Fibroblast of lung (primary cell): Measurements from ENCODE around the gene PTK7. TPM values are rescaled to one million over a fixed set of nuclear protein-coding genes. Genes with fewer than 3 reads are reported as not detected.
A peak's percentile ranks its signal among the peaks of the same experiment; 100 is the strongest.

Source experiments
- DNase-seq, 2 donors: peaks; one replicate each; pipeline versions ENCODE4 v3.0.0 to v3.0.0-alpha.2; 2010; ENCODE audit warnings: low read depth in 2 of 2
- H2AFZ ChIP-seq: 2 replicates; pipeline ENCODE4 v1.5.1; 2012; ENCODE audit warnings: low read length, control low read depth, inconsistent platforms
- H3K27ac ChIP-seq: 2 replicates; pipeline ENCODE4 v1.5.1; 2011; ENCODE audit warnings: low read length, control low read depth; ENCODE audit not compliant: insufficient read depth
- H3K27me3 ChIP-seq: 2 replicates; pipeline ENCODE4 v1.5.1; 2011; ENCODE audit warnings: mild to moderate bottlenecking, low read length; ENCODE audit not compliant: control insufficient read depth, insufficient read depth
- H3K36me3 ChIP-seq: 2 replicates; pipeline ENCODE4 v1.5.1; 2011; ENCODE audit warnings: low read length; ENCODE audit not compliant: control insufficient read depth, insufficient read depth
- H3K4me1 ChIP-seq: 2 replicates; pipeline ENCODE4 v1.5.1; 2011; ENCODE audit warnings: low read length; ENCODE audit not compliant: control insufficient read depth, insufficient read depth; ENCODE audit errors: extremely low read depth
- H3K4me2 ChIP-seq: 2 replicates; pipeline ENCODE4 v1.5.1; 2011; ENCODE audit warnings: low read length, control low read depth; ENCODE audit not compliant: insufficient read depth; ENCODE audit errors: extremely low read depth
- H3K4me3 ChIP-seq, 4 experiments: fragments of 200-600 bp in 1 of 4; sonication (generic) in 1 of 4; replicated peaks in 1 of 4; 2 replicates each; pipeline ENCODE4 v1.5.1; 2011 to 2016; ENCODE audit warnings: low read length in 4 of 4, low read depth in 3 of 4, mild to moderate bottlenecking in 3 of 4, control low read depth in 2 of 4, inconsistent platforms in 1 of 4, mixed read lengths in 1 of 4; ENCODE audit not compliant: insufficient read depth in 1 of 4; ENCODE audit errors: control extremely low read depth in 1 of 4
- H3K79me2 ChIP-seq: 2 replicates; pipeline ENCODE4 v1.5.1; 2012; ENCODE audit warnings: mild to moderate bottlenecking, low read length, inconsistent platforms; ENCODE audit not compliant: control insufficient read depth, insufficient read depth
- H3K9ac ChIP-seq: 2 replicates; pipeline ENCODE4 v1.5.1; 2011; ENCODE audit warnings: mild to moderate bottlenecking, low read length, control low read depth; ENCODE audit not compliant: insufficient read depth
- H3K9me3 ChIP-seq: 2 replicates; pipeline ENCODE4 v1.5.1; 2012; ENCODE audit warnings: low read depth, low read length; ENCODE audit not compliant: control insufficient read depth, insufficient read depth
- H4K20me1 ChIP-seq: 2 replicates; pipeline ENCODE4 v1.5.1; 2011; ENCODE audit warnings: low read length; ENCODE audit not compliant: control insufficient read depth, insufficient read depth; ENCODE audit errors: extremely low read depth
- CTCF ChIP-seq, 2 donors: IDR thresholded peaks in 1 of 2; conservative IDR thresholded peaks in 1 of 2; 1 replicate in 1 of 2; 2 replicates in 1 of 2; pipeline ENCODE4 v1.5.1; 2011 to 2012; ENCODE audit warnings: low read length in 2 of 2, control low read depth in 1 of 2, inconsistent platforms in 1 of 2, low read depth in 1 of 2, mild to moderate bottlenecking in 1 of 2
- EZH2 ChIP-seq: IDR thresholded peaks from 2 replicates; pipeline ENCODE4 v1.5.1; 2012; ENCODE audit warnings: low read length, control low read depth, mild to moderate bottlenecking; ENCODE audit errors: missing control alignments
- polyA plus RNA-seq, 2 donors: library from polyadenylated mRNA; depleted of rRNA in 1 of 2; stranded (reverse) in 1 of 2; unstranded in 1 of 2; fragments of >200 nt; gene quantifications; 2 replicates each; pipeline ENCODE4 v1.2.1, GENCODE V29; 2011 to 2012; ENCODE audit warnings: missing spikeins in 1 of 2
- total RNA-seq: library from RNA; depleted of rRNA; stranded (reverse); fragments of >200 nt; gene quantifications from 2 replicates; pipeline ENCODE4 v1.2.1, GENCODE V29; 2014

Gene PTK7
- total and polyA plus RNA-seq, 2 donors (not counting 1 experiment from before 2014, with no cell fraction given) = 145 to 149 TPM

- Histone ChIP-seq H4K20me1 (no peaks in the 10 kb centered on the region), H3K79me2 (peaks cover 6% of the 10 kb centered on the region)
- DNase-seq = no peak
Measured at GRCh38 chr6:43077333-43077809, 1.3 kb downstream of the PTK7 start.

GRCh38 chr6:43077981-43078511 is 1.9 kb downstream of the PTK7 start:
- no peak for TF ChIP-seq EZH2
- no peak for TF ChIP-seq CTCF (conservative IDR thresholded peaks at IDR 0.05 in 1 of 2, IDR thresholded peaks at IDR 0.05 in 1 of 2; ENCODE audit: low read depth in 1 of 2, low read length in 2 of 2)
- H4K20me1 ChIP-seq = no peaks in the 10 kb centered on the region

More at GRCh38 chr6:43077333-43077809, 1.3 kb downstream of the PTK7 start:
- peaks cover 18% of the 10 kb centered on the region for H3K4me1 ChIP-seq
- peak overlapping the region; percentile 83 for H3K4me2 ChIP-seq
- H2AFZ ChIP-seq = no peak overlapping the region
- H3K36me3 ChIP-seq = peaks cover 2% of the 10 kb centered on the region
- H3K9me3 ChIP-seq = no peaks in the 10 kb centered on the region
- TF ChIP-seq EZH2 (no peak), CTCF (conservative IDR thresholded peaks at IDR 0.05 in 1 of 2, IDR thresholded peaks at IDR 0.05 in 1 of 2; ENCODE audit: low read depth in 1 of 2, low read length in 2 of 2) (no peak)
- H3K4me3 ChIP-seq = peak overlapping the region; percentile 69 to 83 (median 78)
- H3K27me3 ChIP-seq = no peaks in the 10 kb centered on the region
- H3K9ac ChIP-seq = peak overlapping the region; percentile 84
- H3K27ac ChIP-seq = peak overlapping the region; percentile 63

GRCh38 chr6:43078691-43079090 is 2.6 kb downstream of the PTK7 start:
- DNase-seq = peak; percentile 82 to 86
- Histone ChIP-seq H3K36me3 (peaks cover 2% of the 10 kb centered on the region), H3K4me2 (no peak overlapping the region), H3K27ac (no peak overlapping the region), H3K9ac (no peak overlapping the region), H3K9me3 (no peaks in the 10 kb centered on the region), H4K20me1 (no peaks in the 10 kb centered on the region), H3K27me3 (no peaks in the 10 kb centered on the region), H3K79me2 (peaks cover 13% of the 10 kb centered on the region), H3K4me3 (peak overlapping the region in 2 of 4 experiments; percentile 69 to 82), H3K4me1 (peaks cover 18% of the 10 kb centered on the region), H2AFZ (no peak overlapping the region)
- TF ChIP-seq EZH2 (no peak), CTCF (conservative IDR thresholded peaks at IDR 0.05 in 1 of 2, IDR thresholded peaks at IDR 0.05 in 1 of 2; ENCODE audit: low read depth in 1 of 2, low read length in 2 of 2) (no peak)

More at GRCh38 chr6:43077981-43078511, 1.9 kb downstream of the PTK7 start:
- Histone ChIP-seq H2AFZ (no peak overlapping the region), H3K27ac (peak overlapping the region; percentile 3), H3K4me2 (peak overlapping the region; percentile 83), H3K27me3 (no peaks in the 10 kb centered on the region), H3K36me3 (peaks cover 2% of the 10 kb centered on the region), H3K4me3 (peak overlapping the region in 3 of 4 experiments; percentile 69 to 82 (median 75)), H3K9me3 (no peaks in the 10 kb centered on the region), H3K9ac (no peak overlapping the region), H3K79me2 (peaks cover 8% of the 10 kb centered on the region), H3K4me1 (peaks cover 18% of the 10 kb centered on the region)
- peak; percentile 49 to 62 for DNase-seq
